Sigmoid colon (tissue), 4 donors: ENCODE data around the gene NTF4.
"Not testable (repeated sequence)": the region's sequence is repeated elsewhere in the genome, so short reads cannot be mapped to it uniquely, and the experiment has no call there.

Source experiments
- EP300 ChIP-seq, 4 donors: sonication (generic); formaldehyde crosslinking; IDR thresholded peaks; one replicate each; pipeline ENCODE4 v1.6.1; 2017; ENCODE audit warnings: antibody characterized with exemption in 4 of 4
- POLR2AphosphoS5 ChIP-seq, 4 donors: sonication (generic); formaldehyde crosslinking; IDR thresholded peaks; one replicate each; pipeline ENCODE4 v1.6.1; 2017; ENCODE audit warnings: antibody characterized with exemption in 4 of 4
- TF ChIP-seq, protein P1 (sequence below), 4 experiments: fragments of 450-650 bp in 3 of 4; fragments of 200-600 bp in 1 of 4; IDR thresholded peaks; one replicate each; pipeline ENCODE4 v1.5.1; 2016 to 2019; ENCODE audit warnings: antibody characterized with exemption in 4 of 4, mild to moderate bottlenecking in 3 of 4, moderate library complexity in 2 of 4

DNA sequence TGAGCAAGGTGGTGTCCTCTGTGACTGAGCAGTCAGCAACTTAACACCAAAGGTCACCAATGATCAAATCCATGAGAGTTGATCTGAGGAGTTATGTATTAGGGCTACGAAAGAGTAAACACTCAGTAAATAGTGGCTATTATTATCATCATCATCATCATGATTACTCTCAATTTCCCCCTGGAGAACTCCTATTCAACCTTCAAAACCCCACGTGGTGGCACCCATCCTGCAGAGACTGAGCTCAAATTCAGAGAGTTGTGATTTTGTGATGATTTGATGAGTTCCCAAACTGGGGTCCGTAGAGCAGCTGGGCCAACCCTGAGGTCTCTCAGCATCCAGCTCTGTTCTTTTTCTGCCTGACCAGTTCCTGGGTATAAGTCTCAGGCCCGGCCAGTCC is 14.8 kb downstream of the NTF4 start:
- TF ChIP-seq, protein P1, sequence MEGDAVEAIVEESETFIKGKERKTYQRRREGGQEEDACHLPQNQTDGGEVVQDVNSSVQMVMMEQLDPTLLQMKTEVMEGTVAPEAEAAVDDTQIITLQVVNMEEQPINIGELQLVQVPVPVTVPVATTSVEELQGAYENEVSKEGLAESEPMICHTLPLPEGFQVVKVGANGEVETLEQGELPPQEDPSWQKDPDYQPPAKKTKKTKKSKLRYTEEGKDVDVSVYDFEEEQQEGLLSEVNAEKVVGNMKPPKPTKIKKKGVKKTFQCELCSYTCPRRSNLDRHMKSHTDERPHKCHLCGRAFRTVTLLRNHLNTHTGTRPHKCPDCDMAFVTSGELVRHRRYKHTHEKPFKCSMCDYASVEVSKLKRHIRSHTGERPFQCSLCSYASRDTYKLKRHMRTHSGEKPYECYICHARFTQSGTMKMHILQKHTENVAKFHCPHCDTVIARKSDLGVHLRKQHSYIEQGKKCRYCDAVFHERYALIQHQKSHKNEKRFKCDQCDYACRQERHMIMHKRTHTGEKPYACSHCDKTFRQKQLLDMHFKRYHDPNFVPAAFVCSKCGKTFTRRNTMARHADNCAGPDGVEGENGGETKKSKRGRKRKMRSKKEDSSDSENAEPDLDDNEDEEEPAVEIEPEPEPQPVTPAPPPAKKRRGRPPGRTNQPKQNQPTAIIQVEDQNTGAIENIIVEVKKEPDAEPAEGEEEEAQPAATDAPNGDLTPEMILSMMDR (IDR thresholded peaks at IDR 0.05) = not testable (repeated sequence)
- TF ChIP-seq POLR2AphosphoS5, EP300 (IDR thresholded peaks at IDR 0.05): not testable (repeated sequence)
